Smooth muscle cell (in vitro differentiated cells): ENCODE results near the gene RPGRIP1. TPM values are rescaled to one million over a fixed set of nuclear protein-coding genes. Genes with fewer than 3 reads are reported as not detected.

Source experiments
- DNase-seq: peaks from one replicate; lab custom pipeline; 2025; ENCODE audit not compliant: unreplicated experiment; lab: John Stamatoyannopoulos, UW
- H2AFZ ChIP-seq: fragments of 200-600 bp; sonication (generic); 2 replicates; pipeline ENCODE4 v1.6.0; 2016; ENCODE audit warnings: antibody characterized with exemption, low read depth, mild to moderate bottlenecking
- H3F3A ChIP-seq: fragments of 200-600 bp; sonication (generic); 2 replicates; pipeline ENCODE4 v1.6.0; 2017; ENCODE audit warnings: antibody characterized with exemption, low read depth
- H3K27ac ChIP-seq: fragments of 200-600 bp; sonication (generic); 2 replicates; pipeline ENCODE4 v1.5.1; 2016; ENCODE audit warnings: low read depth, mild to moderate bottlenecking
- H3K27me3 ChIP-seq: fragments of 200-600 bp; sonication (generic); 2 replicates; pipeline ENCODE4 v1.6.1; 2016; ENCODE audit warnings: low read depth, mild to moderate bottlenecking
- H3K36me3 ChIP-seq: fragments of 200-600 bp; sonication (generic); 2 replicates; pipeline ENCODE4 v1.5.1; 2016; ENCODE audit warnings: low read depth
- H3K4me1 ChIP-seq: fragments of 200-600 bp; sonication (generic); 2 replicates; pipeline ENCODE4 v1.5.1; 2016; ENCODE audit warnings: low read depth
- H3K4me2 ChIP-seq: fragments of 200-600 bp; sonication (generic); 2 replicates; pipeline ENCODE4 v1.6.0; 2016; ENCODE audit warnings: mild to moderate bottlenecking
- H3K4me3 ChIP-seq: fragments of 200-600 bp; sonication (generic); 2 replicates; pipeline ENCODE4 v1.5.1; 2016; ENCODE audit warnings: mild to moderate bottlenecking
- H3K79me2 ChIP-seq: fragments of 200-600 bp; sonication (generic); 2 replicates; pipeline ENCODE4 v1.6.0; 2016; ENCODE audit warnings: low read depth, mild to moderate bottlenecking
- H3K9ac ChIP-seq: fragments of 200-600 bp; sonication (generic); 2 replicates; pipeline ENCODE4 v1.6.0; 2016; ENCODE audit warnings: low read depth
- H3K9me3 ChIP-seq: fragments of 200-600 bp; sonication (generic); replicated peaks from 2 replicates; pipeline ENCODE4 v1.5.1; 2016; ENCODE audit warnings: low read depth
- H4K20me1 ChIP-seq: fragments of 200-600 bp; sonication (generic); 2 replicates; pipeline ENCODE4 v1.6.0; 2016; ENCODE audit warnings: low read depth
- CTCF ChIP-seq: fragments of 200-600 bp; sonication (generic); IDR thresholded peaks from 2 replicates; pipeline ENCODE4 v1.5.1; 2017; ENCODE audit warnings: borderline replicate concordance, mild to moderate bottlenecking, antibody characterized with exemption; ENCODE audit not compliant: insufficient read depth, poor library complexity, severe bottlenecking
- WGBS: methylation state at CpG from one replicate; pipeline ENCODE4 v1.1.7; 2016; ENCODE audit warnings: low lambda C conversion rate; 5-methylcytosine and 5-hydroxymethylcytosine counted together
- polyA plus RNA-seq: library from polyadenylated mRNA; unstranded; fragments of >200 nt; fragmentation: Nextera tagmentation; extraction: Ambion mirVana; gene quantifications from 2 replicates; pipeline ENCODE4 v1.2.1, GENCODE V29; 2016
- total RNA-seq: library from RNA; depleted of rRNA; stranded (reverse); fragments of >200 nt; gene quantifications from 2 replicates; pipeline ENCODE4 v1.2.3, GENCODE V29; 2014

RPGRIP1 gene
- total and polyA plus RNA-seq, 2 experiments from 2014 or later, result not detected

GRCh38 chr14:21240417-21240816 is 39.5 kb upstream of the RPGRIP1 start:
- H3K27ac ChIP-seq, result no peak overlapping the region
- H3K4me2 ChIP-seq, result no peak overlapping the region
- H4K20me1 ChIP-seq, result peaks cover 100% of the 10 kb centered on the region
- no peak for DNase-seq
- no peak overlapping the region for H2AFZ ChIP-seq
- no peak overlapping the region for H3K9ac ChIP-seq
- no peaks in the 10 kb centered on the region for H3K4me1 ChIP-seq
- no peaks in the 10 kb centered on the region for H3K27me3 ChIP-seq
- peaks cover 7% of the 10 kb centered on the region for H3K36me3 ChIP-seq
- no peaks in the 10 kb centered on the region for H3K9me3 ChIP-seq
- H3F3A ChIP-seq, result peaks cover 61% of the 10 kb centered on the region
- TF ChIP-seq CTCF, result no peak
- peaks cover 100% of the 10 kb centered on the region for H3K79me2 ChIP-seq
- WGBS, result 98% methylated on average over 2 of the region's 2 CpGs
- no peak overlapping the region for H3K4me3 ChIP-seq

- H3K27me3 ChIP-seq, result no peaks in the 10 kb centered on the region
- no peak overlapping the region for H3K9ac ChIP-seq
- TF ChIP-seq CTCF, result peak; percentile 40
- peaks cover 100% of the 10 kb centered on the region for H3K79me2 ChIP-seq
- no peak overlapping the region for H3K4me2 ChIP-seq
- H2AFZ ChIP-seq, result no peak overlapping the region
- WGBS, result 83% methylated on average over 1 of the region's 1 CpG
- peaks cover 54% of the 10 kb centered on the region for H3F3A ChIP-seq
- peak overlapping the region; percentile 28 for H3K27ac ChIP-seq
- no peaks in the 10 kb centered on the region for H3K4me1 ChIP-seq
- H3K4me3 ChIP-seq, result no peak overlapping the region
- H3K9me3 ChIP-seq, result no peaks in the 10 kb centered on the region
- H3K36me3 ChIP-seq, result peaks cover 7% of the 10 kb centered on the region
- H4K20me1 ChIP-seq, result peaks cover 100% of the 10 kb centered on the region
- DNase-seq, result no peak
Measured at GRCh38 chr14:21241218-21241819, 38.6 kb upstream of the RPGRIP1 start.

- DNase-seq, result no peak
- no peak overlapping the region for H3K27ac ChIP-seq
- H4K20me1 ChIP-seq, result peaks cover 100% of the 10 kb centered on the region
- H2AFZ ChIP-seq, result no peak overlapping the region
- H3K79me2 ChIP-seq, result peaks cover 100% of the 10 kb centered on the region
- H3K9ac ChIP-seq, result no peak overlapping the region
- no peaks in the 10 kb centered on the region for H3K27me3 ChIP-seq
- H3K36me3 ChIP-seq, result peaks cover 3% of the 10 kb centered on the region
- no peak overlapping the region for H3K4me2 ChIP-seq
- 97% methylated on average over 7 of the region's 7 CpGs for WGBS
- peaks cover 57% of the 10 kb centered on the region for H3F3A ChIP-seq
- TF ChIP-seq CTCF, result no peak
- H3K9me3 ChIP-seq, result no peaks in the 10 kb centered on the region
- no peak overlapping the region for H3K4me3 ChIP-seq
- H3K4me1 ChIP-seq, result no peaks in the 10 kb centered on the region
Measured at GRCh38 chr14:21244544-21244943, 35.3 kb upstream of the RPGRIP1 start.

GRCh38 chr14:21245813-21246212 is 34.1 kb upstream of the RPGRIP1 start:
- Histone ChIP-seq H3K9me3 (no peaks in the 10 kb centered on the region), H3K4me3 (no peak overlapping the region), H3K27ac (peak overlapping the region; percentile 16), H3K79me2 (peaks cover 100% of the 10 kb centered on the region), H3K4me2 (no peak overlapping the region), H2AFZ (no peak overlapping the region), H4K20me1 (peaks cover 100% of the 10 kb centered on the region), H3K36me3 (peaks cover 12% of the 10 kb centered on the region), H3K27me3 (no peaks in the 10 kb centered on the region), H3F3A (peaks cover 62% of the 10 kb centered on the region), H3K4me1 (no peaks in the 10 kb centered on the region), H3K9ac (no peak overlapping the region)
- TF ChIP-seq CTCF, result no peak
- 97% methylated on average over 7 of the region's 7 CpGs for WGBS
- no peak for DNase-seq
